Astrocyte (in vitro differentiated cells and primary cell): ENCODE measurements around the gene PRKCB.

ENCODE experiments used
- CTCF ChIP-seq: IDR thresholded peaks from 2 replicates; pipeline ENCODE4 v1.5.1; 2011; ENCODE audit warnings: low read depth, mild to moderate bottlenecking, inconsistent platforms, low read length, moderate library complexity; ENCODE audit not compliant: insufficient read depth
- EZH2 ChIP-seq: IDR thresholded peaks from 2 replicates; pipeline ENCODE4 v1.6.1; 2012; ENCODE audit warnings: mild to moderate bottlenecking, low read length, inconsistent platforms; ENCODE audit not compliant: insufficient read depth

GRCh38 chr16:23840310-23840709 is 4.5 kb downstream of the PRKCB start:
- no peak for TF ChIP-seq EZH2
- no peak for TF ChIP-seq CTCF
